AG04450 (cell line): ENCODE results near the gene ARHGAP8. TPM values are rescaled to one million over a fixed set of nuclear protein-coding genes. Genes with fewer than 3 reads are reported as not detected.
"Not testable (repeated sequence)": the region's sequence is repeated elsewhere in the genome, so short reads cannot be mapped to it uniquely, and the experiment has no call there.

Experiments used
- CTCF ChIA-PET: fragments of 300-600, 350-600 bp; formaldehyde crosslinking; extraction: SDS; loops from one replicate; lab custom pipeline; 2022; ENCODE audit warnings: antibody characterized with exemption, inconsistent platforms; lab: Charles Lee
- POLR2A ChIA-PET: fragments of 350-600 bp; formaldehyde crosslinking; extraction: SDS; loops from one replicate; lab custom pipeline; 2021; ENCODE audit warnings: antibody characterized with exemption, inconsistent platforms; lab: Yijun Ruan, JAX
- DNase-seq: peaks from one replicate; pipeline ENCODE4 v3.0.0-alpha.2; 2011; ENCODE audit warnings: low read depth, low spot score
- H3K27ac ChIP-seq: one replicate; pipeline ENCODE4 v1.5.1; 2012; ENCODE audit warnings: low read depth, low read length, control low read depth
- H3K27me3 ChIP-seq: one replicate; pipeline ENCODE4 v1.6.0; 2012; ENCODE audit warnings: low read length; ENCODE audit not compliant: control insufficient read depth, insufficient read depth
- H3K4me3 ChIP-seq: 2 replicates; pipeline ENCODE4 v1.5.1; 2011; ENCODE audit warnings: mild to moderate bottlenecking, low read depth, low read length, control low read depth
- H3K9me3 ChIP-seq: 2 replicates; pipeline ENCODE4 v1.5.1; 2012; ENCODE audit warnings: low read length; ENCODE audit not compliant: control insufficient read depth, insufficient read depth
- polyA plus RNA-seq: library from polyadenylated mRNA; depleted of rRNA; stranded (reverse); fragments of >200 nt; gene quantifications from 2 replicates; pipeline ENCODE4 v1.2.3, GENCODE V29; 2011
- TF ChIP-seq, protein P1 (sequence below): IDR thresholded peaks from 2 replicates; pipeline ENCODE4 v1.5.1; 2011; ENCODE audit warnings: low read depth, low read length, control low read depth, inconsistent platforms

ARHGAP8 gene
- polyA plus RNA-seq, 1 experiment = 0.16 TPM

DNA sequence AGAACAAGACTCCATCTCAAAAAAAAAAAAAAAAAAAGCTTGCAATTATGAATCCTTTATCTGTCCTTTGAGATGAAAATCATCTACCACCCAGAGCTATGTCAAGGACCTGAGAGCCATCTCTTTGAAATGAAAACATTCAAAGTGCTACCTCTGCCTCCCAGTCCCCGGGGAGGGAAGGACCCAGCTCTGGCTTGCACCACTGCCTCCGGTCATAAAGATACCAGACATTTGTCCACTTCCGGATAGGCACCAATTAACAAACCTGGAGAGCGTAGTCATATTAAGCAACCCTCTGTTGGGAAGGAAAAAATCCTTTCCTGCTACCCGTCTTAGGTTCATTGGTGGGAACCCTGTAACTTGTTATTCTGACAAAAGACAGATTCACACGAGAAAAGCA is 98.6 kb downstream of the ARHGAP8 start:
- TF ChIP-seq, protein P1, sequence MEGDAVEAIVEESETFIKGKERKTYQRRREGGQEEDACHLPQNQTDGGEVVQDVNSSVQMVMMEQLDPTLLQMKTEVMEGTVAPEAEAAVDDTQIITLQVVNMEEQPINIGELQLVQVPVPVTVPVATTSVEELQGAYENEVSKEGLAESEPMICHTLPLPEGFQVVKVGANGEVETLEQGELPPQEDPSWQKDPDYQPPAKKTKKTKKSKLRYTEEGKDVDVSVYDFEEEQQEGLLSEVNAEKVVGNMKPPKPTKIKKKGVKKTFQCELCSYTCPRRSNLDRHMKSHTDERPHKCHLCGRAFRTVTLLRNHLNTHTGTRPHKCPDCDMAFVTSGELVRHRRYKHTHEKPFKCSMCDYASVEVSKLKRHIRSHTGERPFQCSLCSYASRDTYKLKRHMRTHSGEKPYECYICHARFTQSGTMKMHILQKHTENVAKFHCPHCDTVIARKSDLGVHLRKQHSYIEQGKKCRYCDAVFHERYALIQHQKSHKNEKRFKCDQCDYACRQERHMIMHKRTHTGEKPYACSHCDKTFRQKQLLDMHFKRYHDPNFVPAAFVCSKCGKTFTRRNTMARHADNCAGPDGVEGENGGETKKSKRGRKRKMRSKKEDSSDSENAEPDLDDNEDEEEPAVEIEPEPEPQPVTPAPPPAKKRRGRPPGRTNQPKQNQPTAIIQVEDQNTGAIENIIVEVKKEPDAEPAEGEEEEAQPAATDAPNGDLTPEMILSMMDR = no peak
- no peaks in the 10 kb centered on the region for H3K27me3 ChIP-seq
- POLR2A ChIA-PET = interaction anchor here (0.7 kb wide), 1 partner anchor 673 kb away, joined by 3 read pairs; no protein-coding TSS in a partner anchor
- no peak overlapping the region for H3K27ac ChIP-seq
- no peaks in the 10 kb centered on the region; the same call in 1 of the 2 replicates for H3K9me3 ChIP-seq
- H3K4me3 ChIP-seq = no peak overlapping the region
- DNase-seq = no peak
- CTCF ChIA-PET = interaction anchor here (0.6 kb wide), 1 partner anchor 907 kb away, joined by 3 read pairs; no protein-coding TSS in a partner anchor

DNA sequence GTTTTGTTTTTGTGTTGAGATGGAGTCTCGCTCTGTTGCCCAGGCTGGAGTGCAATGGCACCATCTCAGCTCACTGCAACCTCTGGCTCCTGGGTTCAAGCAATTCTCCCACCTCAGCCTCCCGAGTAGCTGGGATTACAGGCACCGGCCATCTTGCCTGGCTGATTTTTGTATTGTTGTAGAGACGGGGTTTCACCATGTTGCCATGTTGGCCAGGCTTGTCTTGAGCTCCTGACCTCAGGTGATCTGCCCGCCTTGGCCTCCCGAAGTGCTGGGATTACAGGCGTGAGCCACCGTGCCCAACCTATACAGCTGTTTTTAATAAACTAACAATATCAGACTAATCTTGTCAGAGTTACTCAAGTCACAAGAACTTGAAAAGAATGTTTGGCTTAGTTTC is 102.3 kb downstream of the ARHGAP8 start:
- POLR2A ChIA-PET, H3K9me3 ChIP-seq, DNase-seq, H3K4me3 ChIP-seq, H3K27me3 ChIP-seq: not testable (repeated sequence)
- CTCF ChIA-PET = interaction anchor here (0.7 kb wide), 1 partner anchor 36 kb away, joined by 3 read pairs; no protein-coding TSS in a partner anchor
- H3K27ac ChIP-seq = peak overlapping the region; percentile 11

DNA sequence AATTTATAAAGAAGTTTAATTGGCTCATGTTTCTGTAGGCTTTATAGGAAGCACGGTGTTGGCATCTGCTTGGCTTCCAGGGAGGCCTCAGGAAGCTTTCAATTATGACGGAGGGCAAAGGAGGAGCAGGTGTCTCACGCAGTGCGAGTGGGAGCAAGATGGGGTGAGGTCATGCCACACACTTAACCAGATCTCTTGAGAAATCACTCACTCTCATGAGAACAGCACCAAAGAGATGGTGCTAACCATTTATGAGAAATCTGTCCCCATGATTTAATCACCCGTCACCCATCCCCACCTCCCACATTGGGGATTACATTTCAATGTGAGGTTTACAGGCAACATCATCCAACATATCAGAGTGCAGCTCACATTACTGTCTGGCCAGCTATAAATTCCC is 103.5 kb downstream of the ARHGAP8 start:
- H3K4me3 ChIP-seq = no peak overlapping the region
- CTCF ChIA-PET = no interaction called here
- POLR2A ChIA-PET = no interaction called here

DNA sequence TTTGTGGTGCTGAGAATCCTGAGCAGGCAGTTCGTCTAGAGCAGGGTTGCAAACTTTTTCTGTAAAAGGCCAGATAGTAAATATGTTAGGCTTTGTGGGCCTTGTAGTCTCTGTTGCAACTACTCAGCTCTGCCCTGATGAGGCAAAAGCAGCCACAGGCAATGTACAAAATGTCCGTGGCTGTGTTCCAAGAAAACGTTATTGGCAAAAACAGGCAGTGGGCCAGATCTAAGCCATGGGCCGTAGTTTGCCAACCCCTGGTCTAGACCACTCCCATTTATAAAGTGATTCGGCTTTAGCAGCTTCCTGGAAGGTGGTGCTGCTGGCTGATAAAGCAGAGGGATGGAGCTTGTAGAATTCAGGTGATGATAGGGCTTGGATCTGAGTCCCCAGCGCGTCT is 106.4 kb downstream of the ARHGAP8 start:
- H3K27ac ChIP-seq, DNase-seq, CTCF ChIA-PET, H3K9me3 ChIP-seq, H3K27me3 ChIP-seq, POLR2A ChIA-PET, H3K4me3 ChIP-seq: not testable (repeated sequence)

More for the DNA sequence above, 103.5 kb downstream of the ARHGAP8 start:
- H3K27me3 ChIP-seq = no peaks in the 10 kb centered on the region
- no peak for DNase-seq
- H3K27ac ChIP-seq = no peak overlapping the region
- TF ChIP-seq, protein P1 = no peak
- H3K9me3 ChIP-seq = no peaks in the 10 kb centered on the region

DNA sequence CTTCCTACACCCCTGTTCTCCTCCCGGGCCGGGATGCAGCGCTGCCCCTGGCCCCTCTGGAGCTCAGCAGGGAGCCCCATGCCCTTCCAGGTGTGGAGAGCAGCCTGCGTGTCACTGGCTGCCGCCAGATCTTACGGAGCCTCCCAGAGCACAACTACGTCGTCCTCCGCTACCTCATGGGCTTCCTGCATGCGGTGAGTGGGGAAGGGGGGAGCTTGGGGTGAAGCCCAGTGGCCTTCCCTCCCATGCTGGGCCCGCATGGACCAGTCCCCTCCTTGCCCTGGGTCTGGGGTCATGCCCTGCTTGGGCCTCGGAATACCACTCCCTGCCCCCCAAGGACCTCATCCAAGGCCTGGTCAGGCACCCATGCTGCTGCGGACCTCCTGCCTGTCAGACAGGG is 107.3 kb downstream of the ARHGAP8 start:
- POLR2A ChIA-PET = no interaction called here
- TF ChIP-seq, protein P1 = no peak
- CTCF ChIA-PET = no interaction called here

DNA sequence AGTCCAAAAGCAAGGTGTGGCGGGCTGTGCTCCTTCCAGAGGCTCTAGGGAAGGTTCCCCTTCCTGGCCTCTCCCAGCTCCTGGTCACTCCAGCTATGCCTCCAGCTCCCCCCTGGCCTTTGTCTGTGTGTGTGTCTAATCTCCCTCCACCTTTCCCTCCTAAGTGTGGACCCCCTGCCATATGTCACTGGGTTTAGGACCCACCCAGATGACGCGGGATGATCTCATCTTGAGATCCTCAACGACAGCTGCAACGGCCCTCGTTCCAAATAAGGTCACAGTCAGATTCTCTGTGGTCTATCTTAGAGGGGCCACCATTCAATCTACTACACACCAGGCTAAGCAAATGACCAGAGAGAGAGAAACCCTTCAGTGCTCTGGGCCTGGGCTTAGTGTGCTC is 107.9 kb downstream of the ARHGAP8 start:
- no peak for DNase-seq
- H3K27ac ChIP-seq = no peak overlapping the region

More for the DNA sequence above, 107.3 kb downstream of the ARHGAP8 start:
- Histone ChIP-seq H3K9me3 (no peaks in the 10 kb centered on the region; the same call in 1 of the 2 replicates), H3K27me3 (no peaks in the 10 kb centered on the region), H3K4me3 (no peak overlapping the region), H3K27ac (no peak overlapping the region)
- DNase-seq = no peak

More for the DNA sequence above, 107.9 kb downstream of the ARHGAP8 start:
- Histone ChIP-seq H3K9me3 (no peaks in the 10 kb centered on the region; the same call in 1 of the 2 replicates), H3K27me3 (no peaks in the 10 kb centered on the region), H3K4me3 (no peak overlapping the region)
- POLR2A ChIA-PET = no interaction called here
- TF ChIP-seq, protein P1 = no peak
- CTCF ChIA-PET = no interaction called here
